HEK293T (cell line): ENCODE data around the gene PDE7B.

Experiments
- BHLHE40 ChIP-seq: fragments of 450-650 bp; IDR thresholded peaks from 2 replicates; pipeline ENCODE4 v1.6.1; 2016; ENCODE audit warnings: mild to moderate bottlenecking, moderate library complexity, borderline replicate concordance
- FOXM1 ChIP-seq: fragments of 450-650 bp; IDR thresholded peaks from 2 replicates; pipeline ENCODE4 v1.6.1; 2017; ENCODE audit warnings: mild to moderate bottlenecking, borderline replicate concordance
- L3MBTL2 ChIP-seq: fragments of 450-650 bp; conservative IDR thresholded peaks from 2 replicates; pipeline ENCODE4 v1.6.1; 2016; ENCODE audit warnings: mild to moderate bottlenecking
- NFRKB ChIP-seq: fragments of 450-650 bp; IDR thresholded peaks from 2 replicates; pipeline ENCODE4 v1.6.1; 2016; ENCODE audit warnings: mild to moderate bottlenecking, moderate library complexity
- SUZ12 ChIP-seq: fragments of 450-650 bp; IDR thresholded peaks from 2 replicates; pipeline ENCODE4 v1.6.1; 2016; ENCODE audit warnings: mild to moderate bottlenecking
- TARDBP ChIP-seq: fragments of 450-650 bp; IDR thresholded peaks from 2 replicates; pipeline ENCODE4 v1.6.1; 2016
- ZNF384 ChIP-seq: fragments of 450-650 bp; IDR thresholded peaks from 2 replicates; pipeline ENCODE4 v1.6.1; 2016

DNA sequence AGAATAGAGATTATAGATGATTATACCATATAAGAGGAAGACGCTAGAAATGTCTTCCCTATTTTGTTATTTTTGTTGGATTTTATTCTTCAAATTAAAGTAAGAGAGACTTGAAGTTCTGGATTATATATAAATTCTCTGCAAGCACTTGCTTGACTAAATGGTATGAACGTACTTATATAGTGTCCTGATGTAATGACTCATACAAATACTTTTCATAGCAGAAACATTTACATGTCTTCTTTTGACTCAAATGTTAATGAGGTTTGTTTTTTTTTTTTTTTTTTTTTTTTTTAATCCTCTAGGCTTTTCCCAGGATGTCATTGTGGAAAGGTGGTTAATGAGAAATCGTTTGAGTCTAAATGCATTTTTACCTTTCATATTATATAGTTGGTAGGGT is 55.0 kb downstream of the PDE7B start:
- TF ChIP-seq NFRKB (no peak), L3MBTL2 (no peak), FOXM1 (no peak), BHLHE40 (no peak), TARDBP (no peak), SUZ12 (no peak), ZNF384 (no peak)
